Erythroblast (primary cell): ENCODE data around the gene KCTD2.

Experiments used
- GATA1 ChIP-seq: IDR thresholded peaks from 2 replicates; pipeline ENCODE4 v1.6.1; 2011; ENCODE audit warnings: low read depth, mild to moderate bottlenecking, control low read depth, low read length, moderate library complexity
- POLR2A ChIP-seq: IDR thresholded peaks from 2 replicates; pipeline ENCODE4 v1.6.1; 2011; ENCODE audit warnings: mild to moderate bottlenecking, low read length

DNA sequence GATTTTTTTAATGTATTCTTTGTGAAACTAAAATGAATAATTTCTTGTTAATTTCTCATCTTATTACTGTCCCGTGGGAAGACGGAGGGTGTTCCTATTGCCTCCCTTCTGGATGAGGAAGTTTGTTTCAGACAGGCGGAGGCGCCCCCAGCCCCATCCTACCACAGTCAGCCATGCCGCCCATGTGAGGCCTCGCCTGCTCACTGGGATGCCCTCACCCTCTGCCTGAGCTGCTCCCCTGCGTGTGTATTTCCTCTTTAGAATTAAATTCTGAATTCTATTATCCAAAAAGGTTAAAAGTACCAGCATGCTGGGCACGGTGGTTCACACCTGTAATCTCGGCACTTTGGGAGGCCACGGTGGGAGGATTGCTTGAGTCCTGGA, 14.0 kb downstream of the KCTD2 start:
- TF ChIP-seq POLR2A (no peak), GATA1 (no peak)
